ENCODE measurements around the gene DLK1. TPM values are rescaled to one million over a fixed set of nuclear protein-coding genes. Genes with fewer than 3 reads are reported as not detected.
A peak's percentile ranks its signal among the peaks of the same experiment; 100 is the strongest.

DLK1 gene
- total and polyA plus RNA-seq, 2 of the 13 experiments (the other 11 are each of a cell fraction or from before 2014, with no cell fraction given): 95.5 to 312 TPM

DNA sequence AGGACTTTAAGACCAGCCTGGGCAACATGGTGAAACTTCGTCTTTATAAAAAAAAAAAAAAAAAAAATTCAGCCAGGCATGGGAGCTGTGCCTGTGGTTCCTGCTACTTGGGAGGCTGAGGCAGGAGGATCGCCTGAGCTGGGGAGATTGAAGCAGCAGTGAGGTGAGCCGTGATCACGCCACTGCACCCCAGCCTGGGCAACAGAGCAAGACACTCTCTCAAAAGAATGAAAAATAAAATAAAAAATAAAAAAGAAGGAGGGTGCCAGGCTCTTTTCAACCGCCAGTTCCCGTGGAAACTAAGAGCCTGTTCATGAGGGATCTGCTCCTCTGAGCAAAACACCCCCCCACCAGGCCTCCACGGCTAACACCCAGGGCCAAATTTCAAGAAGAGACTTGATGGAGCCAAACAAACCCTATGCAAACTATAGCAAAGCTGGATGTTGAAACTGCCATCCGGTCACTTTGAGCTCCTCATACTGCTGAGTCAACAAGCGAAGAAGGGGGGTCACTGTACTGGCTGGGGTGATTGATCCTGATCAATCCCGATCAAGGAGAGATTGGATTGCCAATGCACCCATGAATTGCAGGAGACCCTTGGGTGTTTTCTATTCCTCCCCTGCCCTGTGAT, 23.4 kb downstream of the DLK1 start (continued):
- no peak for TF ChIP-seq HMGA1 (CRISPR knock-in tag; conservative IDR thresholded peaks at IDR 0.05)
- TF ChIP-seq, protein P1, sequence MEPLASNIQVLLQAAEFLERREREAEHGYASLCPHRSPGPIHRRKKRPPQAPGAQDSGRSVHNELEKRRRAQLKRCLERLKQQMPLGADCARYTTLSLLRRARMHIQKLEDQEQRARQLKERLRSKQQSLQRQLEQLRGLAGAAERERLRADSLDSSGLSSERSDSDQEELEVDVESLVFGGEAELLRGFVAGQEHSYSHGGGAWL (CRISPR knock-in tag; IDR thresholded peaks at IDR 0.05): no peak
- TF ChIP-seq DNMT1 (CRISPR knock-in tag; IDR thresholded peaks at IDR 0.05): no peak
- no peak for TF ChIP-seq ZNF343 (CRISPR knock-in tag; IDR thresholded peaks at IDR 0.05)
- no peak for TF ChIP-seq ZKSCAN5 (CRISPR knock-in tag; IDR thresholded peaks at IDR 0.05)
- TF ChIP-seq DR1 (CRISPR knock-in tag; IDR thresholded peaks at IDR 0.05): no peak
- TF ChIP-seq, protein P2, sequence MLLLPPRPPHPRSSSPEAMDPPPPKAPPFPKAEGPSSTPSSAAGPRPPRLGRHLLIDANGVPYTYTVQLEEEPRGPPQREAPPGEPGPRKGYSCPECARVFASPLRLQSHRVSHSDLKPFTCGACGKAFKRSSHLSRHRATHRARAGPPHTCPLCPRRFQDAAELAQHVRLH (CRISPR knock-in tag; IDR thresholded peaks at IDR 0.05; ENCODE audit: borderline replicate concordance, low read depth): no peak; the same call in 1 of the 2 replicates
- TF ChIP-seq PAF1 (CRISPR knock-in tag; IDR thresholded peaks at IDR 0.05): no peak
- TF ChIP-seq, protein P3, sequence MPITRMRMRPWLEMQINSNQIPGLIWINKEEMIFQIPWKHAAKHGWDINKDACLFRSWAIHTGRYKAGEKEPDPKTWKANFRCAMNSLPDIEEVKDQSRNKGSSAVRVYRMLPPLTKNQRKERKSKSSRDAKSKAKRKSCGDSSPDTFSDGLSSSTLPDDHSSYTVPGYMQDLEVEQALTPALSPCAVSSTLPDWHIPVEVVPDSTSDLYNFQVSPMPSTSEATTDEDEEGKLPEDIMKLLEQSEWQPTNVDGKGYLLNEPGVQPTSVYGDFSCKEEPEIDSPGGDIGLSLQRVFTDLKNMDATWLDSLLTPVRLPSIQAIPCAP (CRISPR knock-in tag; IDR thresholded peaks at IDR 0.05; ENCODE audit: low read depth): no peak
- TF ChIP-seq MED13 (CRISPR knock-in tag; IDR thresholded peaks at IDR 0.05): peak; percentile 96
- TF ChIP-seq, protein P4, sequence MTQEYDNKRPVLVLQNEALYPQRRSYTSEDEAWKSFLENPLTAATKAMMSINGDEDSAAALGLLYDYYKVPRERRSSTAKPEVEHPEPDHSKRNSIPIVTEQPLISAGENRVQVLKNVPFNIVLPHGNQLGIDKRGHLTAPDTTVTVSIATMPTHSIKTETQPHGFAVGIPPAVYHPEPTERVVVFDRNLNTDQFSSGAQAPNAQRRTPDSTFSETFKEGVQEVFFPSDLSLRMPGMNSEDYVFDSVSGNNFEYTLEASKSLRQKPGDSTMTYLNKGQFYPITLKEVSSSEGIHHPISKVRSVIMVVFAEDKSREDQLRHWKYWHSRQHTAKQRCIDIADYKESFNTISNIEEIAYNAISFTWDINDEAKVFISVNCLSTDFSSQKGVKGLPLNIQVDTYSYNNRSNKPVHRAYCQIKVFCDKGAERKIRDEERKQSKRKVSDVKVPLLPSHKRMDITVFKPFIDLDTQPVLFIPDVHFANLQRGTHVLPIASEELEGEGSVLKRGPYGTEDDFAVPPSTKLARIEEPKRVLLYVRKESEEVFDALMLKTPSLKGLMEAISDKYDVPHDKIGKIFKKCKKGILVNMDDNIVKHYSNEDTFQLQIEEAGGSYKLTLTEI (CRISPR knock-in tag; conservative IDR thresholded peaks at IDR 0.05): no peak
- peak; percentile 79 for TF ChIP-seq HNF4A (CRISPR knock-in tag; IDR thresholded peaks at IDR 0.05)
- TF ChIP-seq ESRRA (CRISPR knock-in tag; IDR thresholded peaks at IDR 0.05; ENCODE audit: low read depth): no peak
- no peak for TF ChIP-seq REPIN1 (CRISPR knock-in tag; IDR thresholded peaks at IDR 0.05; ENCODE audit: borderline replicate concordance, low read depth)
- no peak for TF ChIP-seq GATA4 (IDR thresholded peaks at IDR 0.05; ENCODE audit: borderline replicate concordance, low read depth)
- TF ChIP-seq NFYC (CRISPR knock-in tag; IDR thresholded peaks at IDR 0.05): no peak
- TF ChIP-seq, protein P5, sequence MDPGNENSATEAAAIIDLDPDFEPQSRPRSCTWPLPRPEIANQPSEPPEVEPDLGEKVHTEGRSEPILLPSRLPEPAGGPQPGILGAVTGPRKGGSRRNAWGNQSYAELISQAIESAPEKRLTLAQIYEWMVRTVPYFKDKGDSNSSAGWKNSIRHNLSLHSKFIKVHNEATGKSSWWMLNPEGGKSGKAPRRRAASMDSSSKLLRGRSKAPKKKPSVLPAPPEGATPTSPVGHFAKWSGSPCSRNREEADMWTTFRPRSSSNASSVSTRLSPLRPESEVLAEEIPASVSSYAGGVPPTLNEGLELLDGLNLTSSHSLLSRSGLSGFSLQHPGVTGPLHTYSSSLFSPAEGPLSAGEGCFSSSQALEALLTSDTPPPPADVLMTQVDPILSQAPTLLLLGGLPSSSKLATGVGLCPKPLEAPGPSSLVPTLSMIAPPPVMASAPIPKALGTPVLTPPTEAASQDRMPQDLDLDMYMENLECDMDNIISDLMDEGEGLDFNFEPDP (CRISPR knock-in tag; conservative IDR thresholded peaks at IDR 0.05): no peak
- TF ChIP-seq RFX1 (IDR thresholded peaks at IDR 0.05): no peak
- TF ChIP-seq SP4 (CRISPR knock-in tag; IDR thresholded peaks at IDR 0.05): no peak
- TF ChIP-seq SMAD1 (CRISPR knock-in tag; IDR thresholded peaks at IDR 0.05; ENCODE audit: borderline replicate concordance, low read depth): no peak
- no peak for TF ChIP-seq ASH2L (IDR thresholded peaks at IDR 0.05; ENCODE audit: insufficient read length, low read depth, low read length)
- TF ChIP-seq, protein P6, sequence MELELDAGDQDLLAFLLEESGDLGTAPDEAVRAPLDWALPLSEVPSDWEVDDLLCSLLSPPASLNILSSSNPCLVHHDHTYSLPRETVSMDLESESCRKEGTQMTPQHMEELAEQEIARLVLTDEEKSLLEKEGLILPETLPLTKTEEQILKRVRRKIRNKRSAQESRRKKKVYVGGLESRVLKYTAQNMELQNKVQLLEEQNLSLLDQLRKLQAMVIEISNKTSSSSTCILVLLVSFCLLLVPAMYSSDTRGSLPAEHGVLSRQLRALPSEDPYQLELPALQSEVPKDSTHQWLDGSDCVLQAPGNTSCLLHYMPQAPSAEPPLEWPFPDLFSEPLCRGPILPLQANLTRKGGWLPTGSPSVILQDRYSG (CRISPR knock-in tag; IDR thresholded peaks at IDR 0.05): no peak
- TF ChIP-seq SP2 (CRISPR knock-in tag; IDR thresholded peaks at IDR 0.05): no peak
- no peak for TF ChIP-seq ZNF274 (CRISPR knock-in tag; IDR thresholded peaks at IDR 0.05)
- no peak for TF ChIP-seq ZNF354B (CRISPR knock-in tag; IDR thresholded peaks at IDR 0.05)
- peak; percentile 76 for TF ChIP-seq NFKBIZ (CRISPR knock-in tag; IDR thresholded peaks at IDR 0.05)
